Astrocyte of the spinal cord (primary cell): ENCODE data around the gene HDAC7.

Source experiments
- DNase-seq: peaks from one replicate; pipeline ENCODE4 v3.0.0; 2011; ENCODE audit warnings: low read depth, low spot score
- H3K4me3 ChIP-seq: 2 replicates; pipeline ENCODE4 v1.5.1; 2011; ENCODE audit warnings: low read depth, mild to moderate bottlenecking, low read length, moderate library complexity
- CTCF ChIP-seq: IDR thresholded peaks from 2 replicates; pipeline ENCODE4 v1.5.1; 2012; ENCODE audit warnings: low read depth, mild to moderate bottlenecking, low read length, inconsistent platforms
- in situ Hi-C: cut with HindIII; loops from 2 replicates; pipeline ENCODE4 v1.10.0; 2017; ENCODE audit warnings: low sequenced_read_pairs

The HDAC7 gene

GRCh38 chr12:47789712-47790489, 29.8 kb downstream of the HDAC7 start:
- in situ Hi-C loops, result no loop called here
- H3K4me3 ChIP-seq, result no peak overlapping the region
- no peak for DNase-seq
- no peak for TF ChIP-seq CTCF

- no peak for DNase-seq
- TF ChIP-seq CTCF, result no peak
- in situ Hi-C loops, result no loop called here
- no peak overlapping the region for H3K4me3 ChIP-seq
Measured at GRCh38 chr12:47789141-47789540, 30.6 kb downstream of the HDAC7 start.

- in situ Hi-C loops, result no loop called here
Measured at GRCh38 chr12:47787596-47788319, 31.9 kb downstream of the HDAC7 start.

GRCh38 chr12:47786662-47787280, 32.9 kb downstream of the HDAC7 start:
- TF ChIP-seq CTCF, result no peak
- in situ Hi-C loops, result no loop called here
- DNase-seq, result no peak
- H3K4me3 ChIP-seq, result no peak overlapping the region

More at GRCh38 chr12:47787596-47788319, 31.9 kb downstream of the HDAC7 start:
- no peak overlapping the region for H3K4me3 ChIP-seq
- DNase-seq, result no peak
- no peak for TF ChIP-seq CTCF

GRCh38 chr12:47785887-47786661, 33.6 kb downstream of the HDAC7 start:
- in situ Hi-C loops, result no loop called here
- no peak for TF ChIP-seq CTCF
- no peak overlapping the region for H3K4me3 ChIP-seq
- DNase-seq, result no peak
